Esophagus squamous epithelium (tissue), 4 donors: Measurements from ENCODE around the gene RNF183.

ENCODE experiments used
- POLR2A ChIP-seq, 4 donors: fragments of 450-650 bp; IDR thresholded peaks; one replicate each; pipeline ENCODE4 v1.6.1; 2017; ENCODE audit warnings: antibody characterized with exemption in 4 of 4, mild to moderate bottlenecking in 4 of 4, moderate library complexity in 3 of 4
- TF ChIP-seq, protein P1 (sequence below), 6 experiments: fragments of 450-650 bp in 4 of 6; fragments of 200-600 bp in 2 of 6; sonication (generic) in 2 of 6; IDR thresholded peaks; one replicate each; pipeline ENCODE4 v1.5.1; 2016 to 2019; ENCODE audit warnings: antibody characterized with exemption in 6 of 6, mild to moderate bottlenecking in 4 of 6, moderate library complexity in 4 of 6

DNA sequence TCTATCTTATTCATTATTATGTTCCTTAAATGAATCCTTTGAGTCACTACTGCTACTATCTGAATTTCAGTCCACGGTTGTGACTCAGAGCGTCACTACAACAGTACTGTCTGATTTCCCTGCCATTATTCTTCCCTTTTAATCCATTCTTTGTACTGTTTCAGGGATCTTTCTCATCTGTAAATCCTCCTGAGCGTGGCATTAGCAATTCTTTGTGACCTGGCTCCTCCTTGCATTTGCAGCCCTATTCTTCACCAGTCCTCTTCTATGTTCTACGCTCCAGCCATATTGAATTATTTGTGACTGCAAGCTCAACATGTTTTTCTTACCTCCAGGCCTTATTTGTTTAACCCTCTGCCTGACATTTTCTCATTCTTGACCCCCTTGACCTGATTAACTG is 21.8 kb downstream of the RNF183 start:
- TF ChIP-seq, protein P1, sequence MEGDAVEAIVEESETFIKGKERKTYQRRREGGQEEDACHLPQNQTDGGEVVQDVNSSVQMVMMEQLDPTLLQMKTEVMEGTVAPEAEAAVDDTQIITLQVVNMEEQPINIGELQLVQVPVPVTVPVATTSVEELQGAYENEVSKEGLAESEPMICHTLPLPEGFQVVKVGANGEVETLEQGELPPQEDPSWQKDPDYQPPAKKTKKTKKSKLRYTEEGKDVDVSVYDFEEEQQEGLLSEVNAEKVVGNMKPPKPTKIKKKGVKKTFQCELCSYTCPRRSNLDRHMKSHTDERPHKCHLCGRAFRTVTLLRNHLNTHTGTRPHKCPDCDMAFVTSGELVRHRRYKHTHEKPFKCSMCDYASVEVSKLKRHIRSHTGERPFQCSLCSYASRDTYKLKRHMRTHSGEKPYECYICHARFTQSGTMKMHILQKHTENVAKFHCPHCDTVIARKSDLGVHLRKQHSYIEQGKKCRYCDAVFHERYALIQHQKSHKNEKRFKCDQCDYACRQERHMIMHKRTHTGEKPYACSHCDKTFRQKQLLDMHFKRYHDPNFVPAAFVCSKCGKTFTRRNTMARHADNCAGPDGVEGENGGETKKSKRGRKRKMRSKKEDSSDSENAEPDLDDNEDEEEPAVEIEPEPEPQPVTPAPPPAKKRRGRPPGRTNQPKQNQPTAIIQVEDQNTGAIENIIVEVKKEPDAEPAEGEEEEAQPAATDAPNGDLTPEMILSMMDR (IDR thresholded peaks at IDR 0.05): no peak
- no peak for TF ChIP-seq POLR2A (IDR thresholded peaks at IDR 0.05)
